ENCODE results near the gene CSK. TPM values are rescaled to one million over a fixed set of nuclear protein-coding genes. Genes with fewer than 3 reads are reported as not detected.

CSK gene
- total RNA-seq, 1 experiment from 2014 or later: 49.2 TPM

DNA sequence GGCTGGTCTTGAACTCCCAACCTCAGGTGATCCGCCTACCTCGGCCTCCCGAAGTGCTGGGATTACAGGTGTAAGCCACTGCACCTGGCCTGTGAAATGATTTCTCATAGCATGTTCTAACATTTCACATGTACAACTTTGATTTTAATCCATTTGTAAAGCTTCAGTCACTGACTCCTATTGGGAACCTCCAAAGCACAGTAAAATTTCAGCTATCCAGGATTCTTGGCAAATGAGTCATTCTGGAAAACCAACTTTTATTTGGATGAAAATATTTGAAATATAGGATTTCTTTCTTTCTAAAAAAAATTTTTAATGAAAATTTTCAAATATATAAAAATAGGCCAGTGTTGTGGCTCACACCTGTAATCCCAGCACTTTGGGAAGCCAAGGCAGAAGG is 28.1 kb downstream of the CSK start:
- H3K9ac ChIP-seq (ENCODE audit: extremely low read depth, insufficient read length, low read length): no peak overlapping the region
- H4K5ac ChIP-seq (ENCODE audit: insufficient read length, low read depth, low read length): no peak overlapping the region

More for the DNA sequence above, 28.1 kb downstream of the CSK start:
- H2BK20ac ChIP-seq (ENCODE audit: low read depth, low read length, poor library complexity, severe bottlenecking): no peak overlapping the region
- H3K79me1 ChIP-seq (ENCODE audit: insufficient read depth, low read depth, low read length, poor library complexity, severe bottlenecking): no peaks in the 10 kb centered on the region
- no peak overlapping the region for H4K91ac ChIP-seq (ENCODE audit: insufficient read length, low read depth, low read length)
- no peaks in the 10 kb centered on the region for H3K79me2 ChIP-seq (ENCODE audit: insufficient read depth, low read length)
- Mint-ChIP-seq H3K4me1 (peaks cover 9 to 16% of the 10 kb centered on the region in 2 experiments), H3K9me3 (no peaks in the 10 kb centered on the region), H3K4me3 (no peak overlapping the region), H3K36me3 (ENCODE audit: insufficient read depth in 1 of 3, low read depth in 3 of 3) (no peaks in the 10 kb centered on the region), H3K27ac (no peak overlapping the region), H3K27me3 (ENCODE audit: low read depth) (peaks cover 8% of the 10 kb centered on the region)
- no peak overlapping the region for H3K56ac ChIP-seq (ENCODE audit: insufficient read length, low read depth, low read length)
- no peak overlapping the region for H3K14ac ChIP-seq (ENCODE audit: insufficient read depth, low read length)
- H3K23ac ChIP-seq (ENCODE audit: insufficient read length, low read depth, low read length): no peak overlapping the region
- H3T11ph ChIP-seq (ENCODE audit: low read length): no peak overlapping the region
- H3K9me3 ChIP-seq (ENCODE audit: control insufficient read depth, low read depth, low read length): no peaks in the 10 kb centered on the region
- no peak overlapping the region for H3K27ac ChIP-seq (ENCODE audit: insufficient read length, low read depth, low read length)
- no peak overlapping the region for H3K18ac ChIP-seq (ENCODE audit: insufficient read length, low read depth, low read length)
- H2AK5ac ChIP-seq (ENCODE audit: insufficient read length, low read length): no peak overlapping the region
- H3K4ac ChIP-seq (ENCODE audit: low read depth, low read length): no peak overlapping the region
- no peak overlapping the region for H2BK5ac ChIP-seq (ENCODE audit: insufficient read length, low read length)
- no CpG with 5 or more reads among the region's 3 CpGs for WGBS (ENCODE audit: extremely low coverage, insufficient read length, low lambda C conversion rate)
- H2BK120ac ChIP-seq (ENCODE audit: low read depth, low read length, poor library complexity, severe bottlenecking): no peak overlapping the region
- no peaks in the 10 kb centered on the region for H4K20me1 ChIP-seq (ENCODE audit: control insufficient read depth, insufficient read depth, insufficient read length)
- TF ChIP-seq CTCF (conservative IDR thresholded peaks at IDR 0.05): no peak
- H2BK15ac ChIP-seq (ENCODE audit: low read depth, low read length): no peak overlapping the region
- H3K27me3 ChIP-seq (ENCODE audit: insufficient read depth, low read length): no peaks in the 10 kb centered on the region
- no peak overlapping the region for H3K4me2 ChIP-seq (ENCODE audit: insufficient read depth, insufficient read length, low read length)
- H3K23me2 ChIP-seq (ENCODE audit: insufficient read length, low read depth, low read length, poor library complexity, severe bottlenecking): no peaks in the 10 kb centered on the region
- DNase-seq: no peak
- no peaks in the 10 kb centered on the region for H3K4me1 ChIP-seq (ENCODE audit: insufficient read depth, low read length)
- H2BK12ac ChIP-seq (ENCODE audit: insufficient read length, low read depth, low read length): no peak overlapping the region
- H4K8ac ChIP-seq (replicated peaks; ENCODE audit: insufficient read length, low read depth, low read length): no peak overlapping the region
- no peak overlapping the region for H2AFZ ChIP-seq (ENCODE audit: low read length)

Measured in H9 (cell line).